ENCODE results near the gene ZFP3. TPM values are rescaled to one million over a fixed set of nuclear protein-coding genes. Genes with fewer than 3 reads are reported as not detected.
"Not testable (repeated sequence)": the region's sequence is repeated elsewhere in the genome, so short reads cannot be mapped to it uniquely, and the experiment has no call there.

ZFP3 gene
- polyA plus RNA-seq, 1 donor = 11.6 TPM

GRCh38 chr17:5080591-5080990 is 2.3 kb downstream of the ZFP3 start:
- no peak for DNase-seq

DNA sequence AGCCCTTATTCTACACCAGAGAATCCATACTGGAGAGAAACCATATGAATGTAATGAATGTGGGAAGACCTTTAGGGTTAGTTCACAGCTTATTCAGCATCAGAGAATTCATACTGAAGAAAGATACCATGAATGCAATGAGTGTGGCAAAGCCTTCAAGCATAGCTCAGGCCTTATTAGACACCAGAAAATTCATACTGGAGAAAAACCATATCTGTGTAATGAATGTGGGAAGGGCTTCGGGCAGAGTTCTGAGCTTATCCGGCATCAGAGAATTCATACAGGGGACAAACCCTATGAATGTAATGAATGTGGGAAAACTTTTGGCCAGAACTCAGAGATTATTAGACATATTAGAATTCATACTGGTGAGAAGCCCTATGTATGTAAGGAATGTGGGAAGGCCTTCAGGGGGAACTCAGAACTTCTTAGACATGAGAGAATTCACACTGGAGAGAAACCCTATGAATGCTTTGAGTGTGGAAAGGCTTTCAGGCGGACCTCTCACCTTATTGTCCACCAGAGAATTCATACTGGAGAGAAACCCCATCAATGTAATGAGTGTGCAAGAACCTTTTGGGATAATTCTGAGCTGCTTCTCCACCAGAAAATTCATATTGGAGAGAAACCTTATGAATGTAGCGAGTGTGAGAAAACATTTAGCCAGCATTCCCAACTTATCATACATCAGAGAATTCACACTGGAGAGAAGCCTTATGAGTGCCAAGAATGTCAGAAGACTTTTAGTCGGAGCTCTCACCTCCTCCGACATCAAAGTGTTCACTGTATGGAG is 14.1 kb downstream of the ZFP3 start:
- no peak for DNase-seq

GRCh38 chr17:5096731-5097100 is 18.4 kb downstream of the ZFP3 start:
- no peak for DNase-seq

DNA sequence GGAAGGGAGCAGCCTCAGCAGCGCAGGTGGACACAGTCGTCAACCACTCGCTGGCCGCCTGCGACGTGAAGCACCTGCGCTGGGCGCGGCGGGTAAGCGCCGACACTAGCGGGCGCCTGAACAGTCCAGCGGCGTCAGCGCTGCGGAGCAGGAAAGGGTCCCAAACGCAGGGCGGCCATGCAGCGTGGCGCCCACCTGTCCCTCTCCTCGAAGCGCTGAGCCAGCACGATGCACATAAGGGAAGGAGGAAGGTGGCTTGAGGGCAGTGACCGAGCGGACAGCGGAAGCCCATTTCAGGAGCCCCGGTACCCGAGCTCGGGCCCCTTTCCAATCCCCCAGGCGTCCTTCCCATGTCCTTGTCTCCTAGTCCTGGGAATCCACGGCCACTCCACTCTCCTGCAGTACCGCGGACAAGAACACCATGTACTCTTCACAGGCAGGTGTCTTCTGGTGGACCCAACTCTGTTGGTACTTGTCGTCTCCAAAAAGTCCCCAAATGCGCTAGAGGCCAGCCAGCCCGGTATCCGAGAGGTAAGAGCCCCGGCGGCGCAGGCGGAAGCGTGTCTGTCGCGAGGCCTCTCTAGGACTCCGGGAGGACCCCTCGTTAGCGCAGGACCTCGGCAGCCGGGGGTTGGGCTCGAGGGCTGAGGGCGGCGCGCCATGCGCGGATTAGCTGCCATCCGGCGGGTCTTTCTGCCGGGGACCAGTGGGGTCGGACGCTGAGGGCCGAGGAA is 19.0 kb downstream of the ZFP3 start:
- peak; percentile 77 for DNase-seq

- no peak for DNase-seq
These were observed 21.0 kb downstream of the ZFP3 start for GRCh38 chr17:5099271-5099670.

DNA sequence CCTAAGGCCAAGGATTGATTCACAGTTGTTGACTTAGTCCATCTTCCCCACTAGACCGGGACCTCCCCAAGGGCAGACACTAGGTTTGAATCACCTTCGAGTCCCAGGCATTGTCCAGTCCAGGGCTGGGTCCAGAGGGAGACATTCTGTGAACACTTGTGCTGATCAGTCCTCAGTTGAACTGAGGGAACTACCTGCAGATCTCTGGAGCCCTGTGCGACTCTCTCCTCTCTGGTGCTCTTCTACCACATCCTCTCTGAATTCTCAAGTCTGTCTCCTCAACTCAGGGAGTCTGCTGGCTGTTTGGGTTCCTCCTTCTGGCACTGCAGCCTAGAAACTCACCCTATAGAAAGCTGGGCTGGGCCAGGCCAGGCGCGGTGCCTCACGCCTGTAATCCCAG is 22.6 kb downstream of the ZFP3 start:
- no peak for DNase-seq

- DNase-seq = no peak
These were observed 32.5 kb downstream of the ZFP3 start for GRCh38 chr17:5110816-5111215.

DNA sequence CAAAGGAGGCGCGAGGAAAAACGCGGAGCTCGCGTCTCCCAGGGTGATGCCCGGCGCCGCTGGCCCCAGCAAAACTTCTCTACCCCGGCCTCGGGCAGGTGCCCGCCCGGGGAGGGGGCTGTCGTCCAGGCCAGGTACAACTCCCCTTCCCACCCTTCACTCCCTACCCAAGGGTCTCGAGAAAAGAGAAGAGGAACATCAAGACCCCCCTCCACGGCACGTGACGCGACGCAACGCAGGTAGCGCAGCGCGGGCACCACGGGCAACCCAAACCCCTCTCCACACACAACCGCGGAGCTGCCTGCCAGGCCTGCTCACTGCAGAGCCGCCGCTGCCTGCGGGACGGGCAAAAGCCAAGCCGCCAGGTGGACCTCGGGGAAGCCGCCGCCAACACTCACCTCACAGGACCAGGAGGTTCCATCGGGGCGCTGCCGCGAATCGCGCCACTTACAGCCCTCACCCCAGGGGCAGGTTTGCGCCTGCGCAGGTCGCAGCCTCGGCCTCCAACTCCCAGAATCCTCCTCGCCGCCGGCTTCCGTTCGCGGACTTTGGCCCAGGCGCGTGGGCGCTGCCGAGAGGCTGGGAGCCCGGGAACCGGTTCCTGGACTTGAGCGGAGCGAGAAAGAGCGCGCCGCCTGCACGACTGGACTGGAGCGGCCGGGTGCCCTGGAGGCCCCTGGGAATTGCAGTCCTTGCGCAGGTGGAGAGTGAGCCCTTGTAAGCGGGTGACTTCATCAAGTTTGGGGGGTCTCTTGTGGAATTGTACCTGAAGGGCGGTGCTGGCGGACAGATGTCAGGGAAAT is 33.3 kb downstream of the ZFP3 start, which contains the start of gene ZNF232:
Gene ZNF232 (minus strand): TSS at position 477 of the 803 bp plus-strand sequence. CDS start 56 bp downstream, at position 421.
- peak; percentile 92 for DNase-seq

DNA sequence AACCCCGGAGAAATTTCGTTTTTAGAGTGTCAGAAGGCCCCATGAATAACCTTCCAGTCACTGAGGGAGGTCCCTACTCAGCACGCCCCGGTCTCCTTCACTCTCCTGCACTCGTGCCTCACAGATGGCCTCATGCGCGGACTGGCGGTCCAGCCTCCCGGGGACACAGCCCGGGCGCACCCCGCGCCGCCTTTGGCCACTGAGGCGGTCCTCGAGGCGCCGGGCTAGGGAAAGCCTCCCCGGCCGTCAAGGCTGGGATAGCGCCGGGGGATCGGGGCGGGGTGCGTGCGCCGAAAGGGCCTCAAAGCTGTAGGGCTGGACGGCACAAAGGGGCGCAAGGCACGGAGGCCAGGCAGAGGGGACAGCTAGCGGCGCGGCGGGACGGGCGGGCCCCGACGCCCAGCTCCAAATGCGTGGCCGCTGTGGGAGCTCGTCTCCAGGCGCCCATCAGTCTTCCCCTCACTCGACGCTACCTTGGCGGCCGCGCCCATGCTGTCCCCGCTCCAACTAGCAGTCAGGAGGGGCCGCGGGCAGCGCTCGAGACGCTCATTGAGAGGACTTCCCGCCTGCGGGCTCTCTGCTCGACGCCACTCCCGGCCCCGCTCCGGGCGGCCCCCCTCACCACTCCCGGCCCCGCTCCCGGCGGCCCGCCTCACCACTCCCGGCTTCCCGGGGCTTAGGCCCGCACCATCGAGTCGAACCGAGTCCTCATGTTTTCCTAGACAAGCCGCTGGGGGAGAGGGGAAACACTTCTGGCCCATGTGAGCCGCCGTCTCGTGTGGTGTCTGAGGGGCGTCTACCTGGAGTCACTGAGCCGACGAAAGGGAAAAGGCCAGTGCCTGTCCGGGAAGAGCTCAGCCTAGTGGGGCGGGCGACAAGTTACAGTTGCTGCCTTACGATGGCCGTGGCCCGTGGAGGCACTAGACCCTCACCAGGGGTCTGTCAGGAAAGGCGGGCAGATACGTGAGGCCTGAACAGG is 37.7 kb downstream of the ZFP3 start, which contains the start of gene USP6:
Gene USP6 (plus strand): TSS at position 360 of the 979 bp plus-strand sequence. CDS start 14,336 bp downstream, outside the sequence.
- no peak for DNase-seq

- DNase-seq = no peak
These were observed 40.0 kb downstream of the ZFP3 start for GRCh38 chr17:5118219-5118618.

- no peak for DNase-seq
These were observed 41.8 kb downstream of the ZFP3 start for GRCh38 chr17:5120036-5120435.

GRCh38 chr17:5120436-5121185 is 42.3 kb downstream of the ZFP3 start:
- not testable (repeated sequence) for DNase-seq

- no peak for DNase-seq
These were observed 43.0 kb downstream of the ZFP3 start for GRCh38 chr17:5121186-5121841.

DNA sequence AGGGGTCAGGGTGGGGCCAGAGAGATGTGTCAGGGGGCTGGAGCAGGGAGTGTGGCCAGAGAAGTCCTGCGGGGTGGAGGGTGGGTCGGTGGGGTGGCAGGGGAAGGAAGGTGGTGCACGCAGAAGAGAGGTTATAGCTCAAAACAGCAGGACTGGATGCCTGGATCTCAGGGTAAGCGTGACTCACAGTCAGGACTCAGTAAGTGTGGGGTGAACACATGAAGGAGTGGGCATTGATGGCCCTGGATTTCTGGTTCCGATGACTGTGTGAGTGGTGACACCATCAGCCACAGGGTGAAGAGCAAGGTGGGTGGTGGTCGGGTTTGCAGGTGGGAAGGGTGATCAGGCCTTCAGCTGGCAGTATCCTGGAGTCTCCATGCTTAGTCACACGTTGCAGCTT is 43.8 kb downstream of the ZFP3 start:
- not testable (repeated sequence) for DNase-seq

GRCh38 chr17:5122586-5123342 is 44.5 kb downstream of the ZFP3 start:
- peak; percentile 41 for DNase-seq

DNA sequence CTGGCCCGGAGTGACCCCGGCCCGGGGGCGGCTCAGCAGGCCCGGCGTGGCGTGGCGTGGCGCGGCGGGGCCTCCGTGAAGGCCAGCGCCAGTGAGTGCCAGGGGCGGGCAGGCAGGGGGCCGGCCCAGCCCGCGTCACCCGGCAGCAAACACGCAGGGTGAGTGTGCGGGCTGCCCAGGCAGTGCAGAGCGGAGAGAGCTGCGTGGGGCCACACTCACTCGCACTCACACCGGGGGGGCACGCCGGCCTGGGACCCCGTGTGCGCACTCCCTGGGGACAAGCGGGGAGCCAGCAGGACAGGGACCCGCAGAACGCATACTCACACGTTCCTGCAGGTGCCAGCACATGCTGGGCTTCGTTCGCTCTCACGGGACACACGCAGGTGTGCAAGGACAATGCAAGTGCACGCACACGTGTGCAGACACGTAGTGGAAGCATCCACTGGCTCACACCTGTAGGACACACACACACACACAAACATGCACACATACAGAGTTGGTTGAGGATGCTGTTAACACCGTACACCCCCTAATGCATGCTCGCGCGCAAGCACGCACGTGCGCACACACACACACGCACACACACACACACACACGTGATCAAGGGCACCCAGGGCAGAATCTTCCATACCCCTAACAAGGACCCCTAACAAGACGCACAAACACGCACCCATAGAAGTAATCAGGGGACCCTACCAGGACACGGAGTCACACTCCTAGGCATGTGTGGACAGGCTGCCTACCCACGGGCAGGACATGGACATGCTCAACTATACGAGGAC is 45.3 kb downstream of the ZFP3 start:
- DNase-seq = peak; percentile 19

DNA sequence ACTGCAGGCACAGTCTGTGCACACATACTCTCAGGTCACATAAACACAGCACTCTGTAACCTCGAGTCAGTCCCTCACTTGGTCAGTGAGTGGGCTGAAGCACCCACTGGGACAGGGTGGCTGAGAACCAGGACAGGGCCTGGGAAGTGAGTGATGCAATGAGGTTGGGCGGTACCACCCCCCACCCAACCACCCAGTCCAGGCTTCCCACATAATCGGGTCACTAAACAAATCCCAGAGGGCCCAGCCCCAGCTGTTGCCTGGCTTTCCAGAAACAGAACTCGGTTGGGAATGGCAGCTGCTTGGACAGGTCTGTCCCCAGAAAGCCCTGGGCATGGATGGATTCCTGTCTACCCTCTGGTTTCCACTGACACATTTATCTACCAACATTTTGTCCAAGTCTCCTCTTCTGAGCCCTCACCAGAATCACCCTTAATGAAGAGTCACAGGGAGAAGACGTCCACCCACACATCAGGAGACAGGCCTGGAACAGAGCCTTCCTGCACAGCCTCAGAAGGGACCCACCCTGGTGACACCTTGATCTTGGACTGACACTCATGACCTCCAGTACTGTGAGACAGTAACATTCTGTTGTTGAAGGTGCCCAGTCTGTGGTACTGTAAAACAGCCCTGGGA is 46.0 kb downstream of the ZFP3 start:
- DNase-seq = not testable (repeated sequence)

GRCh38 chr17:5124896-5125295 is 46.6 kb downstream of the ZFP3 start:
- DNase-seq = not testable (repeated sequence)
